ENCODE measurements around the gene TCF21. TPM values are rescaled to one million over a fixed set of nuclear protein-coding genes. Genes with fewer than 3 reads are reported as not detected.

Gene TCF21
- total RNA-seq, 1 donor from 2014 or later = 0.04 TPM

GRCh38 chr6:133844709-133845108 is 44.2 kb upstream of the TCF21 start:
- Mint-ChIP-seq H3K9me3 (no peaks in the 10 kb centered on the region), H3K27ac (no peak overlapping the region), H3K27me3 (ENCODE audit: insufficient read depth, low read depth) (no peaks in the 10 kb centered on the region), H3K4me3 (no peak overlapping the region), H3K36me3 (no peaks in the 10 kb centered on the region), H3K4me1 (no peaks in the 10 kb centered on the region)
- no peak overlapping the region for H2AFZ ChIP-seq (replicated peaks)
- H4K20me1 ChIP-seq (ENCODE audit: low read depth) = no peaks in the 10 kb centered on the region
- no peak overlapping the region for H3K4me3 ChIP-seq
- no peaks in the 10 kb centered on the region for H3K9me3 ChIP-seq (ENCODE audit: low read depth)
- no peak overlapping the region for H3K4me2 ChIP-seq
- H3K27ac ChIP-seq = no peak overlapping the region
- no peak overlapping the region for H3K9ac ChIP-seq
- no peaks in the 10 kb centered on the region for H3K79me2 ChIP-seq (ENCODE audit: low read depth)
- no peaks in the 10 kb centered on the region for H3K36me3 ChIP-seq
- H3F3A ChIP-seq (ENCODE audit: low read depth) = no peaks in the 10 kb centered on the region
- peaks cover 11% of the 10 kb centered on the region for H3K4me1 ChIP-seq
- no peak for TF ChIP-seq EZH2 (IDR thresholded peaks at IDR 0.05)
- TF ChIP-seq EZH2phosphoT487 (IDR thresholded peaks at IDR 0.05) = no peak
- TF ChIP-seq CTCF (IDR thresholded peaks at IDR 0.05) = no peak
- DNase-seq (ENCODE audit: low spot score) = no peak
- H3K27me3 ChIP-seq = no peaks in the 10 kb centered on the region

GRCh38 chr6:133854041-133854363 is 34.9 kb upstream of the TCF21 start:
- no peaks in the 10 kb centered on the region for H3K9me3 Mint-ChIP-seq
- Histone ChIP-seq H3K4me3 (peak overlapping the region; percentile 53), H3K36me3 (no peaks in the 10 kb centered on the region), H3K4me2 (peak overlapping the region; percentile 86), H3K9me3 (ENCODE audit: low read depth) (no peaks in the 10 kb centered on the region), H3K27me3 (peaks cover 61% of the 10 kb centered on the region), H3F3A (ENCODE audit: low read depth) (no peaks in the 10 kb centered on the region), H2AFZ (replicated peaks) (no peak overlapping the region), H3K9ac (no peak overlapping the region), H3K27ac (no peak overlapping the region), H4K20me1 (ENCODE audit: low read depth) (no peaks in the 10 kb centered on the region), H3K79me2 (ENCODE audit: low read depth) (no peaks in the 10 kb centered on the region), H3K4me1 (no peaks in the 10 kb centered on the region)
- H3K27me3 Mint-ChIP-seq (ENCODE audit: insufficient read depth, low read depth) = peaks cover 40% of the 10 kb centered on the region
- H3K4me3 Mint-ChIP-seq = no peak overlapping the region
- TF ChIP-seq EZH2 (IDR thresholded peaks at IDR 0.05) = peak; percentile 64
- TF ChIP-seq EZH2phosphoT487 (IDR thresholded peaks at IDR 0.05) = no peak
- TF ChIP-seq CTCF (IDR thresholded peaks at IDR 0.05) = no peak
- no peak for DNase-seq (ENCODE audit: low spot score)
- no peak overlapping the region for H3K27ac Mint-ChIP-seq
- peaks cover 13% of the 10 kb centered on the region for H3K4me1 Mint-ChIP-seq
- H3K36me3 Mint-ChIP-seq = no peaks in the 10 kb centered on the region

GRCh38 chr6:133854364-133855275 is 34.3 kb upstream of the TCF21 start:
- peaks cover 43% of the 10 kb centered on the region for H3K27me3 Mint-ChIP-seq (ENCODE audit: insufficient read depth, low read depth)

More at GRCh38 chr6:133854364-133855275, 34.3 kb upstream of the TCF21 start:
- no peaks in the 10 kb centered on the region for H3K9me3 ChIP-seq (ENCODE audit: low read depth)
- no peaks in the 10 kb centered on the region for H3K4me1 ChIP-seq
- Mint-ChIP-seq H3K9me3 (no peaks in the 10 kb centered on the region), H3K27ac (no peak overlapping the region), H3K4me1 (peaks cover 13% of the 10 kb centered on the region), H3K36me3 (no peaks in the 10 kb centered on the region), H3K4me3 (peak overlapping the region; percentile 75)
- H2AFZ ChIP-seq (replicated peaks) = peak overlapping the region; percentile 74
- no peak overlapping the region for H3K27ac ChIP-seq
- H3K4me3 ChIP-seq = peak overlapping the region; percentile 53
- H4K20me1 ChIP-seq (ENCODE audit: low read depth) = no peaks in the 10 kb centered on the region
- peak overlapping the region; percentile 86 for H3K4me2 ChIP-seq
- no peaks in the 10 kb centered on the region for H3K36me3 ChIP-seq
- H3K9ac ChIP-seq = no peak overlapping the region
- no peaks in the 10 kb centered on the region for H3F3A ChIP-seq (ENCODE audit: low read depth)
- peak; percentile 66 for DNase-seq (ENCODE audit: low spot score)
- H3K27me3 ChIP-seq = peaks cover 61% of the 10 kb centered on the region
- TF ChIP-seq EZH2phosphoT487 (IDR thresholded peaks at IDR 0.05) = peak; percentile 9
- TF ChIP-seq EZH2 (IDR thresholded peaks at IDR 0.05) = peak; percentile 12
- TF ChIP-seq CTCF (IDR thresholded peaks at IDR 0.05) = no peak
- H3K79me2 ChIP-seq (ENCODE audit: low read depth) = no peaks in the 10 kb centered on the region

Data from neural progenitor cell (in vitro differentiated cells).